Superior temporal gyrus (tissue), 1 donor: Measurements from ENCODE around the gene C1orf174.

Source experiments
- DNase-seq: peaks from one replicate; pipeline ENCODE4 v3.0.0-alpha.2; 2016; ENCODE audit errors: extremely low spot score

C1orf174 gene

DNA sequence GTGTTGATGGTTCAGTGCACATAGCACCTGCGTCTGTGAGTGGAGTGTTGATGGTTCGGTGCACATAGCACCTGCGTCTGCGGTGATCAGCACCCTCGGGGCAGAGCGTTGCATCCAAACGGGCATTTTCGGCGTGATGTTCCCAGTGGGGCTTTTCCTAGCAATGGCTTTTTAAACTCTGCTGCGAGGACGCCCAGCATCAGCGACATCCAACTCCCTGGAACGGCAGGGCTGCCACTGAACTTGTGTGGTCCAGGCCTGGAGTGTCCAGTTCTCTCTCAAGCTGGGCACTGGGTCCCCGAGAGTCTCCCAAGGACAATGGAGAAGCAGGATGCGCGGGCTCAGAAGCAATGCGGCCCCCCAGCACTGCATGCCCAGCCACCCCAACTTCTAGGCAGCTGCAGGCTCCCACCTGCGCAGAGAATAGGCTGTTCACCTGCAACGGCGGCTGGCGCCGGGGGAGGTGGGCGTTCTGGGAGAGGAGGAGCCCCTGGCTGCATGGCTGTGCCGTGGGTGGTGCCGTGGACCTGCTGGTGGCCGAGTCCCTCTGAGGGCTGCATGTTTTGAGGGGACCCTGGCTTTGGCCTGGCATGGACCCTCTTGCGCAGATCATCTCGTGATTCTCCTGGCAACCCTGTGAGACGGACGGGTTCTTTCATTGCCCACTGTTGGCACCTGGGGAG is 10.1 kb upstream of the C1orf174 start:
- no peak for DNase-seq

GRCh38 chr1:3909615-3910014 is 9.5 kb upstream of the C1orf174 start:
- no peak for DNase-seq

DNA sequence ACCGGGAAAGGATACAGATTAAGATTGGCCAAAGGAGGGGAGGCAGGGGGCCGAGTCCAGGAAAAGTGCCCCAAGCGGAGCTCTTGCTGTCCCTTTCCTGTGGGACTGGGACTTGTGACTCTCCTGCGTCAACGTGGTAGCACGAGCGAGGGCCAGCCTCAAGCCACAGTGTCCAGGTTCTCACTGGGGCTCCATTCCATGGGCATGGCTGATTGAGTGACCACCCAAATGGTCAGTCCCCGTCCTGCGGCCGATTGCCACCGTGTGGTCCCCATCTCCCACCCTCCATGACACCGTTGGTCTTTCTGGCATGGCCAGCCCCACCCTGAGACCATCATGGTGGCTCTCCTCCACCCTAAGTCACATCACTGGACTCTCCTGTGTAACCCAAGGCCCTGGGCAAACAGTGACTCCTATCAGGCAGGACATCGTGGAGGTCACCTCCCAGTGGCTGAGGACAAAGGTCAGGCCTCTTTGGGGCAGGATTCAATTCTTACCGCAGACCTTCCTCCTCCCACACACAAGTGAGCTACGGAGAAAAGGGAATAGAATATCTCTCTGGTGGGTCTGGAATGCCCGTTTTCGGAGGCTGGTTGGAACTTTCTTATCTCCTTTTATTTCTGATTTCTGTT is 8.9 kb upstream of the C1orf174 start:
- DNase-seq: no peak

GRCh38 chr1:3907621-3908165 is 7.6 kb upstream of the C1orf174 start:
- DNase-seq: no peak

- DNase-seq: no peak
These were observed 7.0 kb upstream of the C1orf174 start for GRCh38 chr1:3907031-3907534.

- no peak for DNase-seq
These were observed 6.6 kb upstream of the C1orf174 start for GRCh38 chr1:3906672-3907020.

DNA sequence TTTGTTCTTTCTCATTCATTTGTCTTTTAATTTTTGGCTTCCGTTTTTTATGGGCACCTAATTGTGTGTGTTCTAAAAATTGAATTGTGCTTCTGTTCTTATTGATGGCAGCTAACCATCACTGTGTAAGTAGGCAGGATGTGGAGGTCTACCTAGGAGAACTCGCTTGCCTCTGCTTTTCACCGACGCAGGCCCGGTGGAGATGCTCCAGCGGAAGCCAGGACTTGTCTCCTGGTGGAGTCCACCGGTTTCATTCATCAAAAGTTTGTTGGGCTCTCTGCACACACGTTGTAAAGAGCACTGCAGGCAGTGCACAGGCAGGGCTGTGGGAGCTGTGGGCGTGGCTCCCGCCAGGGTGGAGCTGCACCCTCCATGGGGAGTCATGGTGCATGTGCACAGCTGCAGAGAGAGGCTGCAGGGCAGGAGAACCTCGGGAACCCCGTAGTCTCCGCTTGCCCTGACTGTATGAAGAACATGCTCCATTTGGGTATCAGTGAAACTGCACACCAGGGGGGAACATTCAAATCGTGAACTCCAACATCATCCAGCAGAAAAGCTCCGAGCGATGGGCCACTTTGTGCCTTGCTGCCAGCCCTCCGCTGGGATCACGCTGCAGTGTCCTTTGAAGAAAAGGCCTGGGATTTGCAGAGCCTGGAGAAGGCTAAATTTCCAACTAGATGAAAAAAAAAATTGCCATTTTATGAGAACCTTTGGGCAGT is 6.0 kb upstream of the C1orf174 start:
- DNase-seq: no peak

- DNase-seq: no peak
These were observed 5.3 kb upstream of the C1orf174 start for GRCh38 chr1:3905266-3905952.

GRCh38 chr1:3904843-3905185 is 4.7 kb upstream of the C1orf174 start:
- DNase-seq: no peak

DNA sequence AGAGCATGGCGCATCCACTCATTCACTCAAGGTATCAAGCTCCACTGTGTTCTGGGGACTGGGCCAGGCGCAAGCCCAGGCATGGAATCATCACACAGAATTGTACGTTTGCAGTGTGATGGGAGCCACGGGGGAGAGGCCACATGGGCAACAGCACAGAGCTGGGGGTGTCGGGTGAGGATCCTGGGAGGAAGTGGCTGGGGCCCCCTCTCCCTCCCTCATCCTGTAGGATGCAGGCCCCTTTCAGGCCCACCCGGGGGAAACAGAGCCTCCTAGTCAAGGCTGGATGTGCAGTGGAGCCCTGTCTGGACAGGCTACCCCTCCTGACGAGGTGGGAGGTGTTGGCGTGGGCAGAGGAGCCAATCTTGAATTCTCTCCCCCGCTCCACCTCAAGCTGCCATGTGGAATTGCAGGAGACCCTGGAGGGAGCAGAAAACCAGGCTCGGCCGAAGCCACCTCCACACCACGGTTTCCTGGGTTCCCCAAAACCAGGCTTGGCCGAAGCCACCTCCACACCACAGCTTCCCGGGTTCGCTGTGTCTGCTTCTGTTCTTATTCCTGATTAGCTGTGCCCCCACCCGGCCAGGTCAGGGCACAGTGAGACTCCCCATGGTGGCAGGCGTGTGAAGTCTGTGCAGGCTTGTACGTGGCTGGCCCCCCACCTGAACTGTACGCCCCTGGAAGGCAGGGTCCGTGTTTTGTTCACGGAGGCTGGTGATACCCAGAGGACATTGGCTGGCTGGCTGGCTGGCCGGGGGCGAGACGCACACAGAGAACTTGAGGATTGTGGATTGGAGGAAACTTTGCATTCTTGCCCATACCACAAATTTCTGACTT is 4.2 kb upstream of the C1orf174 start:
- DNase-seq: no peak

GRCh38 chr1:3903141-3904005 is 3.3 kb upstream of the C1orf174 start:
- DNase-seq: no peak

- peak; percentile 35 for DNase-seq
These were observed 2.6 kb upstream of the C1orf174 start for GRCh38 chr1:3902571-3903091.

GRCh38 chr1:3902111-3902511 is 2.0 kb upstream of the C1orf174 start:
- DNase-seq: no peak

DNA sequence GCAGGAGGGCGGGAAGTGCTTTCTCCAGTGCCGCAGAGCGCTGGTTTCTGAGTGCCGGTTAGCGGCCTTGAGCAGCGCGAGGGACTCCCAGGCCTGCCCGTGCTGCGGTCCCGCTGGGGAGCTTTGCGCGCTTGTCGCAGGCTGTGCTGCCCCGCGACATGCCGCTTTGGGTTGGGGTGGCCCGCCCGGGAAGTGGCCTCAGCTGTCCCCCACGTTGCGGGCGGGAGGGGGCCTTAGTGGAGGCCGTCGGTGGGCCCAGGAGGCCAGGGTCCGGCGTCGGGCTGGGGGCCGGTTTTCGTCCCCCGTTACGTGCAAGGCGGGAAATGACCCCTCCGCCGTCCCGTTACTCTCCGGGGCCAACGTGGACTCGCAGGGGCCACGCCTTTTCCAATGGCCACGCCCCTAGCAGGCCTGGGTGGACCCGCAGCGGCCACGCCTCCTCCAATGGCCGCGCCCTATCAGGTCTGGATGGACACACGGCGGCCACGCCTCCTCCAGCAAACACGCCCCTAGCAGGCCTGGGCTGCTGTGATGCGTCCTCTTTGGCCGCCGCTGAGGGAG is 977 bp upstream of the C1orf174 start:
- DNase-seq: peak; percentile 93

GRCh38 chr1:3899754-3900149 is 320 bp downstream of the C1orf174 start:
- DNase-seq: no peak

DNA sequence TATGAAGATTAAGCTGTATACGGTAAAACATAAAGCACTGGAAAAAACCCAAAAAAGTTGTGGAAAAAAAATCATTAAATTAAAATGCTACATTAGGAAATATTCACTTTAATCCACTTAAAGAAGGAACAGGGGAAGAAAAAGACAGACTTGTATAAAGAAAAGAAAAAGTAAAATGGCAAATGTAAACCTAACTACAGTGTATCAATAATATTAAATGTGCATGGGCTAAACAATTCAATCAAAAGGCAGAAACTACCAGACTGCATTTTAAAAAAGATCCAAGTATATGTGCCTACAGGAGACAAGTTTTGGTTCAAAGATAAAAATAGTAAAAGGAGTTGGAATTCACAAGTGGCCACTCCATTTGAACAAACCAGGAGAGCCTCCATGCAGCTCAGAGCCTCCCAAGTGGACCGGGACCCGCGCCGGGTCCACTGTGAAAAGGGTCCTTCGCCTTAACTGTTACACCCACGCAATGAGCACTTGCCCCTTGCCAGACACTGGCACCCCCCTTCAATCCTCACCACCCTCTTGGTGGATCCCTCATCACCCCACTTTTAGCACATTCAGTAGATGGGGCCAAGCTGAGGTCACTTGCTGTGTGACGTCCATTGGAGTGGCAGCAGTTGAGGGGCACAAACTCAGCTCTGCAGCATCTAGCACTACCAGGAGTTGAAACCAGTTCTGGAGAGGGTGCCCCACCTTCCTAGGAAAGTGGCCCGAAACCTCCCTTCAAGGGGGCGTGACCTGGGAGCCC is 898 bp downstream of the C1orf174 start:
- no peak for DNase-seq

GRCh38 chr1:3898475-3898735 is 1.7 kb downstream of the C1orf174 start:
- no peak for DNase-seq

DNA sequence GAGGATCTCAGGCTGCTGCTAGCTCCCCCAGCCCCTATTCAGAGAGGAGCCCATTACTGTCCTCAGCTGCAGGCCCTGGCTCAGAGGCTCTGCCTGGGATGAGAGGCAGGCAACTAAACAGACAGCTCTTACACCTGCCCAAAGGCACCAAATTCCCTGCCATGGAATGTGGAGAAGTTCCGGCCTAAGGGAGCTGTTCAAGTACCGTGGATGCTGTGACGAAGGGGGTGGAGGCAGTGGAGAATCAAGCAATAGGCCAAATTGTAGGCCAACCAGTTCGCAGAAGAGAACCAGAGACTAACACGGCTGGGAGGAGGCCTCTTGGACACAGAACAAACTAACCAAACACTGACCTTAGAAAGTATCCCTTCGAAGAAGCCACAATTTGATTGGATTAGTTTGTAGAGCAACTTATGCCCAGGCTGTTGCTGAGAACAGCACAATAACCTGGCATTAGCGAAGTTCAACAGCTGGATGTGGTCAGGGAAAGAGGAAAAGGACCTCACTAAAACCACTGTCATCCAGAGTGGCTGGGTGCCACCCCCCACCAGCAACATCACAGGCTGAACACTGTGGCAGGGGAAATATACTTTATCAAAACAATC is 3.6 kb downstream of the C1orf174 start:
- no peak for DNase-seq

- DNase-seq: no peak
These were observed 4.1 kb downstream of the C1orf174 start for GRCh38 chr1:3895951-3896325.
